GM19193 (cell line): ENCODE data around the gene POU6F1.

ENCODE experiments used
- POLR2A ChIP-seq: IDR thresholded peaks from 4 replicates; pipeline ENCODE4 v1.6.1; 2011; ENCODE audit not compliant: insufficient read depth, insufficient read length; ENCODE audit errors: extremely low read depth

Gene POU6F1

GRCh38 chr12:51217968-51218606 is at the start of gene POU6F1:
TSS of gene POU6F1 (minus strand) at chr12:51218062. CDS start at chr12:51206836, 11,226 bp downstream.
- peak; percentile 70 for TF ChIP-seq POLR2A

- no peak for TF ChIP-seq POLR2A
Measured at GRCh38 chr12:51265024-51265423, 47.2 kb upstream of the POU6F1 start.

GRCh38 chr12:51264297-51264696 is 46.4 kb upstream of the POU6F1 start:
- TF ChIP-seq POLR2A: no peak

GRCh38 chr12:51263341-51263740 is 45.5 kb upstream of the POU6F1 start:
- TF ChIP-seq POLR2A: no peak

GRCh38 chr12:51262758-51263177 is 44.9 kb upstream of the POU6F1 start:
- no peak for TF ChIP-seq POLR2A

- no peak for TF ChIP-seq POLR2A
Measured at GRCh38 chr12:51254536-51254935, 36.7 kb upstream of the POU6F1 start.

GRCh38 chr12:51253276-51253675 is 35.4 kb upstream of the POU6F1 start:
- TF ChIP-seq POLR2A: no peak

GRCh38 chr12:51247523-51248206 is 29.8 kb upstream of the POU6F1 start:
- no peak for TF ChIP-seq POLR2A

GRCh38 chr12:51246254-51246853 is 28.5 kb upstream of the POU6F1 start:
- TF ChIP-seq POLR2A: no peak

- no peak for TF ChIP-seq POLR2A
Measured at GRCh38 chr12:51245476-51246253, 27.8 kb upstream of the POU6F1 start.

- no peak for TF ChIP-seq POLR2A
Measured at GRCh38 chr12:51244269-51244668, 26.4 kb upstream of the POU6F1 start.

GRCh38 chr12:51242876-51243275 is 25.0 kb upstream of the POU6F1 start:
- TF ChIP-seq POLR2A: no peak

- TF ChIP-seq POLR2A: no peak
Measured at GRCh38 chr12:51242120-51242519, 24.3 kb upstream of the POU6F1 start.

- TF ChIP-seq POLR2A: no peak
Measured at GRCh38 chr12:51240971-51241370, 23.1 kb upstream of the POU6F1 start.
